ENCODE results near the gene VPS13D.

Gene VPS13D

GRCh38 chr1:12397462-12398450, 167.9 kb downstream of the VPS13D start:
- no peak for DNase-seq (ENCODE audit: extremely low spot score)
- ChIA-PET CTCF (interaction anchor here (0.6 kb wide), 1 partner anchor 410 kb away, joined by 4 read pairs; no protein-coding TSS in a partner anchor), POLR2A (no interaction called here)
- TF ChIP-seq CTBP1 (IDR thresholded peaks at IDR 0.05; ENCODE audit: borderline replicate concordance) (no peak), HDGF (IDR thresholded peaks at IDR 0.05; ENCODE audit: borderline replicate concordance) (no peak), FOXM1 (IDR thresholded peaks at IDR 0.05; ENCODE audit: borderline replicate concordance) (no peak), L3MBTL2 (conservative IDR thresholded peaks at IDR 0.05) (no peak), ZNF384 (IDR thresholded peaks at IDR 0.05) (no peak), BHLHE40 (IDR thresholded peaks at IDR 0.05; ENCODE audit: borderline replicate concordance) (no peak), ELF4 (IDR thresholded peaks at IDR 0.05) (no peak)

DNA sequence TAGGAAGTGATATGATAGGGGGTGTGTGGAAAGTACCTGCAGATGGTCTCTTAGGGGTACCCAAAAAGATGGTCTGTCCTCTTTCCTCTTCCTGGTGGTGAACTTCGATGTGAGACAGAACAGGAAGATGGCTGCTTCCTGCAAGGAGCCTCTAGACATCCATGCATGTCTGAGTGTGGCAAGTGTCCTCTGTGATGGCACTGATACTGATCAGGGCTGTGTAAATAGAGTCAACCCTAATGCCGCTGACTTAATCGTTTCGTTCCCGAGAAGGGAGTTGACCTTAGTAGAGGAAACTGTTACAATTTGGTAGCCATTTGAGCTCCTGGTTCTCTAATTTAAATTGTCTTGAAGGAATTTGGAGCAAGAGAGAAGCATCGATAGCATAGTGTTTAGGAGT, 168.6 kb downstream of the VPS13D start:
- no peak for DNase-seq (ENCODE audit: extremely low spot score)
- CTCF ChIA-PET, result interaction anchor here (0.6 kb wide), 1 partner anchor 411 kb away, joined by 4 read pairs; no protein-coding TSS in a partner anchor
- TF ChIP-seq SP1 (IDR thresholded peaks at IDR 0.05) (no peak), L3MBTL2 (conservative IDR thresholded peaks at IDR 0.05) (no peak), ARNT (IDR thresholded peaks at IDR 0.05) (no peak), HDGF (IDR thresholded peaks at IDR 0.05; ENCODE audit: borderline replicate concordance) (no peak), BHLHE40 (IDR thresholded peaks at IDR 0.05; ENCODE audit: borderline replicate concordance) (no peak), ZNF384 (IDR thresholded peaks at IDR 0.05) (no peak)
- TF ChIP-seq, protein P1, sequence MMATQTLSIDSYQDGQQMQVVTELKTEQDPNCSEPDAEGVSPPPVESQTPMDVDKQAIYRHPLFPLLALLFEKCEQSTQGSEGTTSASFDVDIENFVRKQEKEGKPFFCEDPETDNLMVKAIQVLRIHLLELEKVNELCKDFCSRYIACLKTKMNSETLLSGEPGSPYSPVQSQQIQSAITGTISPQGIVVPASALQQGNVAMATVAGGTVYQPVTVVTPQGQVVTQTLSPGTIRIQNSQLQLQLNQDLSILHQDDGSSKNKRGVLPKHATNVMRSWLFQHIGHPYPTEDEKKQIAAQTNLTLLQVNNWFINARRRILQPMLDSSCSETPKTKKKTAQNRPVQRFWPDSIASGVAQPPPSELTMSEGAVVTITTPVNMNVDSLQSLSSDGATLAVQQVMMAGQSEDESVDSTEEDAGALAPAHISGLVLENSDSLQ (IDR thresholded peaks at IDR 0.05), result no peak
- POLR2A ChIA-PET, result no interaction called here

GRCh38 chr1:12400027-12400693, 170.3 kb downstream of the VPS13D start:
- ChIA-PET CTCF (no interaction called here), POLR2A (no interaction called here)
- no peak for DNase-seq (ENCODE audit: extremely low spot score)
- TF ChIP-seq L3MBTL2 (conservative IDR thresholded peaks at IDR 0.05) (no peak), ELF4 (IDR thresholded peaks at IDR 0.05) (no peak), FOXK2 (IDR thresholded peaks at IDR 0.05) (no peak), FOXM1 (IDR thresholded peaks at IDR 0.05; ENCODE audit: borderline replicate concordance) (no peak), CTBP1 (IDR thresholded peaks at IDR 0.05; ENCODE audit: borderline replicate concordance) (no peak), TARDBP (IDR thresholded peaks at IDR 0.05) (no peak)
- TF ChIP-seq, protein P1 (IDR thresholded peaks at IDR 0.05), result no peak

- ChIA-PET POLR2A (no interaction called here), CTCF (interaction anchor here (0.6 kb wide), 1 partner anchor 98 kb away, joined by 3 read pairs; no protein-coding TSS in a partner anchor)
- no peak for TF ChIP-seq ARNT (IDR thresholded peaks at IDR 0.05)
- DNase-seq (ENCODE audit: extremely low spot score), result no peak
Observed at GRCh38 chr1:12402159-12402673, 172.4 kb downstream of the VPS13D start.

GRCh38 chr1:12402842-12403241, 173.0 kb downstream of the VPS13D start:
- ChIA-PET CTCF (no interaction called here), POLR2A (no interaction called here)
- DNase-seq (ENCODE audit: extremely low spot score), result no peak
- TF ChIP-seq SP1 (IDR thresholded peaks at IDR 0.05) (no peak), TARDBP (IDR thresholded peaks at IDR 0.05) (no peak), LEF1 (IDR thresholded peaks at IDR 0.05; ENCODE audit: borderline replicate concordance) (no peak), FOXA1 (IDR thresholded peaks at IDR 0.05) (no peak), ZNF384 (IDR thresholded peaks at IDR 0.05) (no peak), ARNT (IDR thresholded peaks at IDR 0.05) (no peak), SUZ12 (IDR thresholded peaks at IDR 0.05) (no peak), ELF4 (IDR thresholded peaks at IDR 0.05) (no peak), CTBP1 (IDR thresholded peaks at IDR 0.05; ENCODE audit: borderline replicate concordance) (no peak), FOXK2 (IDR thresholded peaks at IDR 0.05) (no peak), NFRKB (IDR thresholded peaks at IDR 0.05) (no peak), HDGF (IDR thresholded peaks at IDR 0.05; ENCODE audit: borderline replicate concordance) (no peak), BHLHE40 (IDR thresholded peaks at IDR 0.05; ENCODE audit: borderline replicate concordance) (no peak), L3MBTL2 (conservative IDR thresholded peaks at IDR 0.05) (no peak), FOXM1 (IDR thresholded peaks at IDR 0.05; ENCODE audit: borderline replicate concordance) (no peak)
- TF ChIP-seq, protein P1 (IDR thresholded peaks at IDR 0.05), result no peak

DNA sequence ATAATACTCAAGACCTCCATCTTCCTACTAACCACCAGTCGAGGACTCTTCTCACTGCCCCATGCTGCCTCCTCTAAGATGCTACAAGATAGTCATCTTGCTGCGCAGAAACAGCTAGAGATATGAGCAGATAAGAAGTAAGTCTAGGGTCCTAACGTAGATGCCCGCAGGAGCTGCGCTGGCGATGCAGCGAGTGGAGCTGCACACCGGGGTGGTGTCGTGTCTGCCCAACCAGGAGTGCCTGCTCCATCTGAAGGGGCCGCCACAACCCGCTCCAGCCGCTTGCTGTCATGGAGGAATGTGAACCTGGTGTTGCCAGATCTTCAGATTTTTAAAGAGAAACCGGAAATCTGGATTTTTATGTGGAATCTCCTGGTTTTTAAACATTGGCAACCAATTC, 175.1 kb downstream of the VPS13D start:
- ChIA-PET CTCF (no interaction called here), POLR2A (no interaction called here)

More for the DNA sequence above, 175.1 kb downstream of the VPS13D start:
- no peak for DNase-seq (ENCODE audit: extremely low spot score)
- no peak for TF ChIP-seq TARDBP (IDR thresholded peaks at IDR 0.05)
- no peak for TF ChIP-seq SUZ12 (IDR thresholded peaks at IDR 0.05)
- TF ChIP-seq ARNT (IDR thresholded peaks at IDR 0.05), result no peak
- no peak for TF ChIP-seq CTBP1 (IDR thresholded peaks at IDR 0.05; ENCODE audit: borderline replicate concordance)
- TF ChIP-seq HDGF (IDR thresholded peaks at IDR 0.05; ENCODE audit: borderline replicate concordance), result no peak
- TF ChIP-seq BHLHE40 (IDR thresholded peaks at IDR 0.05; ENCODE audit: borderline replicate concordance), result no peak
- TF ChIP-seq FOXM1 (IDR thresholded peaks at IDR 0.05; ENCODE audit: borderline replicate concordance), result no peak
- no peak for TF ChIP-seq ZNF384 (IDR thresholded peaks at IDR 0.05)
- TF ChIP-seq SP1 (IDR thresholded peaks at IDR 0.05), result no peak
- no peak for TF ChIP-seq FOXA1 (IDR thresholded peaks at IDR 0.05)
- TF ChIP-seq LEF1 (IDR thresholded peaks at IDR 0.05; ENCODE audit: borderline replicate concordance), result no peak
- TF ChIP-seq ELF4 (IDR thresholded peaks at IDR 0.05), result no peak
- TF ChIP-seq NFRKB (IDR thresholded peaks at IDR 0.05), result no peak
- TF ChIP-seq FOXK2 (IDR thresholded peaks at IDR 0.05), result no peak
